ENCODE data around the gene PTPRF. TPM values are rescaled to one million over a fixed set of nuclear protein-coding genes. Genes with fewer than 3 reads are reported as not detected.

The PTPRF gene
- total and polyA plus RNA-seq, 12 donors = 1.7 to 10.3 (median 4.5) TPM

- Histone ChIP-seq H3K36me3 (peaks cover 12 to 100% (median 91%) of the 10 kb centered on the region in 9 donors), H3K27me3 (no peaks in the 10 kb centered on the region), H3K27ac (no peak overlapping the region), H3K4me1 (no peaks in the 10 kb centered on the region), H3K4me3 (no peak overlapping the region), H3K9me3 (no peaks in the 10 kb centered on the region)
- DNase-seq (no peak), ATAC-seq (no peak)
- intact Hi-C loops (cut with DNase I) = loop anchor here in 4 of 10 donors (5.0 to 10.0 kb wide), 4 partner anchors 45 to 435 kb away; partner anchors contain the start of genes PTPRF (in 2 of the 4) and ST3GAL3 (in 2 of the 4)
- TF ChIP-seq, protein P1, sequence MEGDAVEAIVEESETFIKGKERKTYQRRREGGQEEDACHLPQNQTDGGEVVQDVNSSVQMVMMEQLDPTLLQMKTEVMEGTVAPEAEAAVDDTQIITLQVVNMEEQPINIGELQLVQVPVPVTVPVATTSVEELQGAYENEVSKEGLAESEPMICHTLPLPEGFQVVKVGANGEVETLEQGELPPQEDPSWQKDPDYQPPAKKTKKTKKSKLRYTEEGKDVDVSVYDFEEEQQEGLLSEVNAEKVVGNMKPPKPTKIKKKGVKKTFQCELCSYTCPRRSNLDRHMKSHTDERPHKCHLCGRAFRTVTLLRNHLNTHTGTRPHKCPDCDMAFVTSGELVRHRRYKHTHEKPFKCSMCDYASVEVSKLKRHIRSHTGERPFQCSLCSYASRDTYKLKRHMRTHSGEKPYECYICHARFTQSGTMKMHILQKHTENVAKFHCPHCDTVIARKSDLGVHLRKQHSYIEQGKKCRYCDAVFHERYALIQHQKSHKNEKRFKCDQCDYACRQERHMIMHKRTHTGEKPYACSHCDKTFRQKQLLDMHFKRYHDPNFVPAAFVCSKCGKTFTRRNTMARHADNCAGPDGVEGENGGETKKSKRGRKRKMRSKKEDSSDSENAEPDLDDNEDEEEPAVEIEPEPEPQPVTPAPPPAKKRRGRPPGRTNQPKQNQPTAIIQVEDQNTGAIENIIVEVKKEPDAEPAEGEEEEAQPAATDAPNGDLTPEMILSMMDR (IDR thresholded peaks at IDR 0.05) = no peak
- 92 to 95% methylated on average over 14 of the region's 14 CpGs for WGBS, 2 donors
Measured at GRCh38 chr1:43659212-43660166, 128.8 kb downstream of the PTPRF start.

GRCh38 chr1:43660355-43660754 is 129.7 kb downstream of the PTPRF start:
- peaks cover 12 to 100% (median 87%) of the 10 kb centered on the region in 9 donors for H3K36me3 ChIP-seq
- TF ChIP-seq, protein P1 (IDR thresholded peaks at IDR 0.05) = no peak
- H3K4me3 ChIP-seq = no peak overlapping the region
- no peak for DNase-seq
- H3K9me3 ChIP-seq = no peaks in the 10 kb centered on the region
- WGBS, 2 donors = 81 to 83% methylated on average over 4 of the region's 4 CpGs
- ATAC-seq = no peak
- intact Hi-C loops (cut with DNase I) = loop anchor here in 1 of 10 donors (10.0 kb wide), 1 partner anchor 436 kb away; no protein-coding TSS in a partner anchor
- no peaks in the 10 kb centered on the region for H3K4me1 ChIP-seq
- no peaks in the 10 kb centered on the region for H3K27me3 ChIP-seq
- H3K27ac ChIP-seq = no peak overlapping the region

- H3K36me3 ChIP-seq = peaks cover 7 to 100% (median 88%) of the 10 kb centered on the region in 9 donors
- DNase-seq = no peak
- ATAC-seq = no peak
- no peaks in the 10 kb centered on the region for H3K27me3 ChIP-seq
- intact Hi-C loops (cut with DNase I) = loop anchor here in 1 of 10 donors (10.0 kb wide), 1 partner anchor 440 kb away; no protein-coding TSS in a partner anchor
- H3K9me3 ChIP-seq = no peaks in the 10 kb centered on the region
- H3K4me1 ChIP-seq = no peaks in the 10 kb centered on the region
- WGBS, 2 donors = 89 to 91% methylated on average over 4 of the region's 4 CpGs
- H3K4me3 ChIP-seq = no peak overlapping the region
- H3K27ac ChIP-seq = no peak overlapping the region
- TF ChIP-seq, protein P1 (IDR thresholded peaks at IDR 0.05) = no peak
Measured at GRCh38 chr1:43664369-43664768, 133.7 kb downstream of the PTPRF start.

GRCh38 chr1:43666608-43667007 is 135.9 kb downstream of the PTPRF start:
- H3K9me3 ChIP-seq = no peaks in the 10 kb centered on the region
- ATAC-seq = no peak
- H3K36me3 ChIP-seq = peaks cover 7 to 100% (median 89%) of the 10 kb centered on the region in 9 donors
- no peak for DNase-seq
- intact Hi-C loops (cut with DNase I) = loop anchor here in 1 of 10 donors (10.0 kb wide), 1 partner anchor 442 kb away; no protein-coding TSS in a partner anchor
- H3K27me3 ChIP-seq = no peaks in the 10 kb centered on the region
- no peak overlapping the region for H3K27ac ChIP-seq
- no peak overlapping the region for H3K4me3 ChIP-seq
- TF ChIP-seq, protein P1 (IDR thresholded peaks at IDR 0.05) = no peak
- peaks cover 0 to 11% (median 3%) of the 10 kb centered on the region in 9 donors for H3K4me1 ChIP-seq
